K562 (cell line): Measurements from ENCODE around the gene ALK. TPM values are rescaled to one million over a fixed set of nuclear protein-coding genes. Genes with fewer than 3 reads are reported as not detected.

Experiments
- ATAC-seq: fragments of 200-7000 bp; cut with Tn5 transposase; 3 replicates; pipeline ENCODE4 v1.9.1; 2020; ENCODE audit warnings: moderate library complexity
- BruUV-seq: library from RNA; stranded (reverse); fragments of 400-500 nt; replicated peaks from 2 replicates; lab custom pipeline; 2021; lab: Mats Ljungman, UMichigan
- CTCF ChIA-PET: fragments of 300-600 bp; formaldehyde crosslinking; extraction: SDS; loops from one replicate; lab custom pipeline; 2021; ENCODE audit warnings: low intra/inter-chr PET ratio; lab: Yijun Ruan, JAX
- POLR2A ChIA-PET: fragments of 300-600, 350-650 bp; sonication (Branson Sonifier 250); formaldehyde crosslinking; extraction: SDS; loops from one replicate; lab custom pipeline; 2021; ENCODE audit warnings: antibody characterized with exemption, inconsistent platforms; lab: Yijun Ruan, JAX
- DNase-seq, 4 experiments: peaks; one replicate each; pipeline versions ENCODE4 v3.0.0 to v3.0.0-alpha.2; 2011 to 2018; ENCODE audit warnings: low spot score in 3 of 4, mixed read lengths in 3 of 4; ENCODE audit errors: extremely low read depth in 1 of 4
- FAIRE-seq: peaks from 2 replicates; lab custom pipeline; 2011; peaks lifted over from hg19 to GRCh38; lab: Jason Lieb, UNC
- H2AFZ ChIP-seq: 2 replicates; pipeline ENCODE4 v1.6.0; 2011; ENCODE audit warnings: low read depth, low read length, control low read depth, inconsistent platforms
- H3K27ac ChIP-seq: fragments of 200-600 bp; 3 replicates; pipeline ENCODE4 v1.8.0; 2011; ENCODE audit warnings: low read depth, mild to moderate bottlenecking, control low read depth, inconsistent platforms, low read length, moderate library complexity, mixed read lengths; ENCODE audit errors: extremely low read depth
- H3K27me3 ChIP-seq, 2 experiments: fragments of 300-600 bp in 1 of 2; 2 replicates in 1 of 2; 3 replicates in 1 of 2; pipeline versions ENCODE4 v1.6.0 to v1.8.0; 2011; ENCODE audit warnings: inconsistent platforms in 2 of 2, low read length in 2 of 2, mild to moderate bottlenecking in 1 of 2, mixed read lengths in 1 of 2, moderate library complexity in 1 of 2; ENCODE audit not compliant: control insufficient read depth in 2 of 2, insufficient read depth in 2 of 2
- H3K36me3 ChIP-seq: fragments of 300-600 bp; 3 replicates; pipeline ENCODE4 v1.8.0; 2011; ENCODE audit warnings: mild to moderate bottlenecking, low read length, inconsistent platforms; ENCODE audit not compliant: control insufficient read depth, insufficient read depth
- H3K4me1 ChIP-seq, 2 experiments: fragments of 200-600 bp in 1 of 2; replicated peaks in 1 of 2; 2 replicates in 1 of 2; 3 replicates in 1 of 2; pipeline versions ENCODE4 v1.5.1 to v1.8.0; 2011; ENCODE audit warnings: inconsistent platforms in 2 of 2, low read length in 2 of 2, mild to moderate bottlenecking in 1 of 2, mixed read lengths in 1 of 2, moderate library complexity in 1 of 2; ENCODE audit not compliant: control insufficient read depth in 2 of 2, insufficient read depth in 2 of 2
- H3K4me2 ChIP-seq: 2 replicates; pipeline ENCODE4 v1.6.1; 2011; ENCODE audit warnings: low read length, control low read depth, inconsistent platforms, mixed read lengths; ENCODE audit not compliant: insufficient read depth
- H3K4me3 ChIP-seq: fragments of 200-600 bp; sonication (generic), shearing (Covaris generic); 2 replicates; pipeline ENCODE4 v1.5.1; 2016; ENCODE audit warnings: control low read depth, inconsistent platforms
- H3K79me2 ChIP-seq: fragments of 200-600 bp; 3 replicates; pipeline ENCODE4 v1.8.0; 2011; ENCODE audit warnings: low read length, inconsistent platforms; ENCODE audit not compliant: control insufficient read depth, insufficient read depth
- H3K9ac ChIP-seq, 2 experiments: 2 replicates each; pipeline versions ENCODE4 v1.6.0 to v1.6.1; 2011; ENCODE audit warnings: low read depth in 2 of 2, low read length in 2 of 2, control low read depth in 1 of 2, inconsistent platforms in 1 of 2, mild to moderate bottlenecking in 1 of 2, mixed read lengths in 1 of 2; ENCODE audit not compliant: insufficient read depth in 1 of 2
- H3K9me1 ChIP-seq: one replicate; pipeline ENCODE4 v1.6.0; 2011; ENCODE audit warnings: inconsistent platforms, mild to moderate bottlenecking, low read length, moderate library complexity; ENCODE audit not compliant: control insufficient read depth, insufficient read depth
- H3K9me3 ChIP-seq: replicated peaks from 2 replicates; pipeline ENCODE4 v1.5.1; 2011; ENCODE audit warnings: low read depth, low read length, inconsistent platforms; ENCODE audit not compliant: control insufficient read depth, insufficient read depth
- H4K20me1 ChIP-seq: replicated peaks from 2 replicates; pipeline ENCODE4 v1.6.1; 2011; ENCODE audit warnings: low read length, inconsistent platforms, mixed read lengths; ENCODE audit not compliant: control insufficient read depth, insufficient read depth
- DNMT1 ChIP-seq: fragments of 450-650 bp; IDR thresholded peaks from 2 replicates; pipeline ENCODE4 v1.6.1; 2016; ENCODE audit warnings: antibody characterized with exemption, mild to moderate bottlenecking
- NFATC3 ChIP-seq: fragments of 450-650 bp; IDR thresholded peaks from 2 replicates; pipeline ENCODE4 v1.6.1; 2017; ENCODE audit warnings: mild to moderate bottlenecking
- PCBP2 ChIP-seq: fragments of 200-400 bp; formaldehyde crosslinking; IDR thresholded peaks from 2 replicates; pipeline ENCODE4 v1.6.1; 2018; ENCODE audit warnings: low read length, low read depth, mild to moderate bottlenecking, moderate library complexity; ENCODE audit not compliant: poor library complexity, severe bottlenecking
- SREBF1 ChIP-seq: fragments of 150-350 bp; IDR thresholded peaks from 2 replicates; pipeline ENCODE4 v1.6.1; 2014; ENCODE audit warnings: antibody characterized with exemption, low read depth, low read length, borderline replicate concordance
- TEAD1 ChIP-seq, 2 experiments: fragments of 450-650 bp in 1 of 2; sonication (generic) in 1 of 2; formaldehyde crosslinking; IDR thresholded peaks; 2 replicates each; pipeline versions ENCODE4 v1.4.0 to v1.8.0; 2020 to 2022; ENCODE audit warnings: mild to moderate bottlenecking in 2 of 2, missing genetic modification reagents in 1 of 2
- ZNF41 ChIP-seq: fragments of 250-450 bp; sonication (Bioruptor Pico); conservative IDR thresholded peaks from 2 replicates; pipeline ENCODE4 v1.4.0; 2020; ENCODE audit warnings: mild to moderate bottlenecking
- WGBS: fragments of 100-300 bp; shearing (Covaris generic); methylation state at CpG from one replicate; pipeline ENCODE4 v1.1.6; 2016; ENCODE audit warnings: low coverage, mixed read lengths; ENCODE audit not compliant: insufficient coverage; ENCODE audit errors: missing lambda C conversion rate; 5-methylcytosine and 5-hydroxymethylcytosine counted together
- in situ Hi-C: fragments of 300-500 bp; cut with MboI; formaldehyde crosslinking; loops from 4 replicates; pipeline ENCODE4 v1.15.0; 2018; ENCODE audit warnings: inconsistent platforms, mixed read lengths
- intact Hi-C: fragments of 100-400 bp; cut with micrococcal nuclease; formaldehyde crosslinking; loops from 2 replicates; pipeline ENCODE4 v1.14.2; 2022
- polyA plus RNA-seq, 8 experiments: library from polyadenylated mRNA; depleted of rRNA in 4 of 8; stranded (reverse) in 5 of 8; unstranded in 3 of 8; fragments of >200 nt; fragmentation: Nextera tagmentation in 2 of 8; fragmentation: Illumina TruSeq in 1 of 8; extraction: Ambion mirVana in 2 of 8; extraction: Trizol in 1 of 8; gene quantifications; 2 replicates each; pipeline versions ENCODE4 v1.2.1 to v1.2.3, GENCODE V29; 2011 to 2014; ENCODE audit warnings: inconsistent platforms in 1 of 8, missing spikeins in 1 of 8
- total RNA-seq, 7 experiments: library from RNA; depleted of rRNA in 6 of 7; stranded (reverse); fragments of >200 nt in 6 of 7; fragmentation: Illumina TruSeq in 2 of 7; extraction: Trizol in 2 of 7; gene quantifications; 2 replicates each; pipeline versions ENCODE4 v1.2.1 to v1.2.3, GENCODE V29; 2011 to 2021; ENCODE audit warnings: low replicate concordance in 1 of 7
- TF ChIP-seq, protein P1 (sequence below), 2 experiments: fragments of 450-650 bp in 1 of 2; sonication (generic) in 1 of 2; formaldehyde crosslinking in 1 of 2; IDR thresholded peaks in 1 of 2; conservative IDR thresholded peaks in 1 of 2; 2 replicates each; pipeline versions ENCODE4 v1.6.1 to v1.8.1; 2016 to 2023; ENCODE audit warnings: mild to moderate bottlenecking in 2 of 2, moderate library complexity in 2 of 2, inconsistent platforms in 1 of 2, missing genetic modification reagents in 1 of 2
- TF ChIP-seq, protein P2 (sequence below): IDR thresholded peaks from 2 replicates; pipeline ENCODE4 v1.6.1; 2012; ENCODE audit warnings: low read depth, low read length, improper control_type of control experiment, borderline replicate concordance
- TF ChIP-seq, protein P3 (sequence below), 2 experiments: IDR thresholded peaks in 1 of 2; conservative IDR thresholded peaks in 1 of 2; 2 replicates each; pipeline ENCODE4 v1.6.1; 2016; ENCODE audit warnings: low read depth in 2 of 2, mild to moderate bottlenecking in 1 of 2, missing compliant biosample characterization in 1 of 2, missing genetic modification characterization in 1 of 2, moderate library complexity in 1 of 2

Gene ALK
- total and polyA plus RNA-seq, 9 of the 15 experiments (the other 6 are each of a cell fraction or from before 2014, with no cell fraction given): not detected

DNA sequence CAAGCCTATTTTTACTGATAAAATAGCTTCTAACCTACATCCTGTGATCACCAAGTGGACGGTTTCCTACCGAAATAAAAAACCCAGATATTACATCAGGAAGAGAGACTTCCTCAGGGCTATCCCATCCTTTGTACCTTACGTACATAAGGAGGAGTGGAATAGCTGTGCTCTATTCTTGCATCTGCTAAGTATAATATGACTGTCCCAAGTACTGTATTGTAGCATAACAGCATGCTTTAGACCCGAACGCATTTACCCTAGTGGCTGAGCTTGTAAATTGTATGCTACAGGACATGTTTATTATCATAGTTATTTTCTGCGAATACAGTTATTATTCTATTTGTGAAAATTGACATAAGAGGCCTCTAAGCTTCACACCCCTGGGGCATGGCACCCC, 503.8 kb downstream of the ALK start:
- FAIRE-seq: no peak
- no peak overlapping the region for H2AFZ ChIP-seq
- TF ChIP-seq NFATC3: no peak
- no peak for TF ChIP-seq SREBF1
- TF ChIP-seq TEAD1 (CRISPR knock-in tag; IDR thresholded peaks at IDR 0.05): no peak
- TF ChIP-seq, protein P1, sequence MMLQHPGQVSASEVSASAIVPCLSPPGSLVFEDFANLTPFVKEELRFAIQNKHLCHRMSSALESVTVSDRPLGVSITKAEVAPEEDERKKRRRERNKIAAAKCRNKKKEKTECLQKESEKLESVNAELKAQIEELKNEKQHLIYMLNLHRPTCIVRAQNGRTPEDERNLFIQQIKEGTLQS (IDR thresholded peaks at IDR 0.05): no peak
- TF ChIP-seq, protein P1 (CRISPR knock-in tag; conservative IDR thresholded peaks at IDR 0.05): no peak
- TF ChIP-seq ZNF41: no peak
- no peak for TF ChIP-seq PCBP2
- TF ChIP-seq, protein P2, sequence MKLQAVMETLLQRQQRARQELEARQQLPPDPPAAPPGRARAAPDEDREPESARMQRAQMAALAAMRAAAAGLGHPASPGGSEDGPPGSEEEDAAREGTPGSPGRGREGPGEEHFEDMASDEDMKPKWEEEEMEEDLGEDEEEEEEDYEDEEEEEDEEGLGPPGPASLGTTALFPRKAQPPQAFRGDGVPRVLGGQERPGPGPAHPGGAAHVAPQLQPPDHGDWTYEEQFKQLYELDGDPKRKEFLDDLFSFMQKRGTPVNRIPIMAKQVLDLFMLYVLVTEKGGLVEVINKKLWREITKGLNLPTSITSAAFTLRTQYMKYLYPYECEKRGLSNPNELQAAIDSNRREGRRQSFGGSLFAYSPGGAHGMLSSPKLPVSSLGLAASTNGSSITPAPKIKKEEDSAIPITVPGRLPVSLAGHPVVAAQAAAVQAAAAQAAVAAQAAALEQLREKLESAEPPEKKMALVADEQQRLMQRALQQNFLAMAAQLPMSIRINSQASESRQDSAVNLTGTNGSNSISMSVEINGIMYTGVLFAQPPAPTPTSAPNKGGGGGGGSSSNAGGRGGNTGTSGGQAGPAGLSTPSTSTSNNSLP: no peak
- TF ChIP-seq, protein P3, sequence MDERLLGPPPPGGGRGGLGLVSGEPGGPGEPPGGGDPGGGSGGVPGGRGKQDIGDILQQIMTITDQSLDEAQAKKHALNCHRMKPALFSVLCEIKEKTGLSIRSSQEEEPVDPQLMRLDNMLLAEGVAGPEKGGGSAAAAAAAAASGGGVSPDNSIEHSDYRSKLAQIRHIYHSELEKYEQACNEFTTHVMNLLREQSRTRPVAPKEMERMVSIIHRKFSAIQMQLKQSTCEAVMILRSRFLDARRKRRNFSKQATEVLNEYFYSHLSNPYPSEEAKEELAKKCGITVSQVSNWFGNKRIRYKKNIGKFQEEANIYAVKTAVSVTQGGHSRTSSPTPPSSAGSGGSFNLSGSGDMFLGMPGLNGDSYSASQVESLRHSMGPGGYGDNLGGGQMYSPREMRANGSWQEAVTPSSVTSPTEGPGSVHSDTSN (CRISPR knock-in tag; IDR thresholded peaks at IDR 0.05; ENCODE audit: low read depth): no peak
- TF ChIP-seq, protein P3 (tag; conservative IDR thresholded peaks at IDR 0.05; ENCODE audit: low read depth): no peak
- no peak for TF ChIP-seq DNMT1
- no peak for DNase-seq
- no peak overlapping the region for H3K27ac ChIP-seq
- H3K9ac ChIP-seq: no peak overlapping the region
- H3K9me3 ChIP-seq: no peaks in the 10 kb centered on the region
- H3K4me2 ChIP-seq: no peak overlapping the region
- CTCF ChIA-PET: no interaction called here
- in situ Hi-C loops: no loop called here
- H4K20me1 ChIP-seq: no peaks in the 10 kb centered on the region
- BruUV-seq: no TSS peak
- no peaks in the 10 kb centered on the region for H3K9me1 ChIP-seq
- ATAC-seq: no peak
- no peaks in the 10 kb centered on the region for H3K4me1 ChIP-seq
- 1% methylated on average over 6 of the region's 6 CpGs for WGBS
- peaks cover 16 to 19% of the 10 kb centered on the region in 2 experiments for H3K27me3 ChIP-seq
- H3K4me3 ChIP-seq: no peak overlapping the region
- H3K36me3 ChIP-seq: no peaks in the 10 kb centered on the region
- H3K79me2 ChIP-seq: no peaks in the 10 kb centered on the region
- POLR2A ChIA-PET: interaction anchor here (0.5 kb wide), 1 partner anchor 19 kb away, joined by 4 read pairs; no protein-coding TSS in a partner anchor
- intact Hi-C loops: no loop called here
